Choroid plexus epithelial cell (primary cell): Measurements from ENCODE around the gene TGM2.

Experiments
- DNase-seq: peaks from one replicate; pipeline ENCODE4 v3.0.0-alpha.2; 2010; ENCODE audit warnings: low read depth
- H3K4me3 ChIP-seq: 2 replicates; pipeline ENCODE4 v1.5.1; 2011; ENCODE audit warnings: low read depth, mild to moderate bottlenecking, control low read depth, low read length, moderate library complexity
- CTCF ChIP-seq: conservative IDR thresholded peaks from 2 replicates; pipeline ENCODE4 v1.5.1; 2011; ENCODE audit warnings: low read depth, mild to moderate bottlenecking, control low read depth, inconsistent platforms, low read length, moderate library complexity

Gene TGM2

GRCh38 chr20:38139977-38140753, 24.9 kb downstream of the TGM2 start:
- peak; percentile 77 for DNase-seq
- TF ChIP-seq CTCF, result no peak
- no peak overlapping the region for H3K4me3 ChIP-seq

GRCh38 chr20:38139156-38139912, 25.7 kb downstream of the TGM2 start:
- no peak overlapping the region for H3K4me3 ChIP-seq
- TF ChIP-seq CTCF, result no peak
- no peak for DNase-seq

GRCh38 chr20:38138086-38138778, 26.8 kb downstream of the TGM2 start:
- no peak for TF ChIP-seq CTCF
- DNase-seq, result no peak
- H3K4me3 ChIP-seq, result no peak overlapping the region

GRCh38 chr20:38137441-38138037, 27.5 kb downstream of the TGM2 start:
- no peak for DNase-seq
- TF ChIP-seq CTCF, result no peak
- no peak overlapping the region for H3K4me3 ChIP-seq

- DNase-seq, result no peak
- TF ChIP-seq CTCF, result no peak
- H3K4me3 ChIP-seq, result no peak overlapping the region
Measured at GRCh38 chr20:38136421-38137245, 28.4 kb downstream of the TGM2 start.
